LoVo (cell line): Measurements from ENCODE around the gene NEURL1.
"Not testable (repeated sequence)": the region's sequence is repeated elsewhere in the genome, so short reads cannot be mapped to it uniquely, and the experiment has no call there.

ENCODE experiments used
- DNase-seq: peaks from one replicate; pipeline ENCODE4 v3.0.0-alpha.2; 2016; ENCODE audit warnings: low spot score

The NEURL1 gene

GRCh38 chr10:103585011-103585405, 91.5 kb downstream of the NEURL1 start:
- DNase-seq, result no peak

GRCh38 chr10:103587073-103587472, 93.6 kb downstream of the NEURL1 start:
- DNase-seq, result no peak

GRCh38 chr10:103589074-103589630, 95.6 kb downstream of the NEURL1 start:
- no peak for DNase-seq

GRCh38 chr10:103590060-103590459, 96.6 kb downstream of the NEURL1 start:
- no peak for DNase-seq

GRCh38 chr10:103590744-103591291, 97.3 kb downstream of the NEURL1 start:
- DNase-seq, result no peak

- peak; percentile 24 for DNase-seq
Observed at GRCh38 chr10:103592186-103593021, 98.9 kb downstream of the NEURL1 start.

- DNase-seq, result no peak
Observed at GRCh38 chr10:103593022-103593570, 99.6 kb downstream of the NEURL1 start.

GRCh38 chr10:103595933-103596726, 102.6 kb downstream of the NEURL1 start:
- DNase-seq, result no peak

- no peak for DNase-seq
Observed at GRCh38 chr10:103597003-103597402, 103.5 kb downstream of the NEURL1 start.

- peak; percentile 58 for DNase-seq
Observed at GRCh38 chr10:103598654-103599115, 105.2 kb downstream of the NEURL1 start.

GRCh38 chr10:103599211-103599610, 105.7 kb downstream of the NEURL1 start:
- DNase-seq, result no peak

GRCh38 chr10:103599907-103600306, 106.4 kb downstream of the NEURL1 start:
- DNase-seq, result no peak

- no peak for DNase-seq
Observed at GRCh38 chr10:103600325-103600724, 106.8 kb downstream of the NEURL1 start.

GRCh38 chr10:103600956-103601569, 107.6 kb downstream of the NEURL1 start:
- no peak for DNase-seq

GRCh38 chr10:103602028-103602851, 108.7 kb downstream of the NEURL1 start:
- DNase-seq, result no peak

- DNase-seq, result no peak
Observed at GRCh38 chr10:103602852-103603155, 109.3 kb downstream of the NEURL1 start.

GRCh38 chr10:103603382-103603781, 109.9 kb downstream of the NEURL1 start:
- DNase-seq, result no peak

- DNase-seq, result no peak
Observed at GRCh38 chr10:103605359-103606096, 112.0 kb downstream of the NEURL1 start.

GRCh38 chr10:103606097-103606438, 112.6 kb downstream of the NEURL1 start:
- not testable (repeated sequence) for DNase-seq

GRCh38 chr10:103607051-103607450, 113.5 kb downstream of the NEURL1 start:
- DNase-seq, result not testable (repeated sequence)
